Measurements from ENCODE around the gene RHPN2. TPM values are rescaled to one million over a fixed set of nuclear protein-coding genes. Genes with fewer than 3 reads are reported as not detected.
"Not testable (repeated sequence)": the region's sequence is repeated elsewhere in the genome, so short reads cannot be mapped to it uniquely, and the experiment has no call there.

Gene RHPN2
- total RNA-seq, 1 donor from 2014 or later = 0.66 TPM

DNA sequence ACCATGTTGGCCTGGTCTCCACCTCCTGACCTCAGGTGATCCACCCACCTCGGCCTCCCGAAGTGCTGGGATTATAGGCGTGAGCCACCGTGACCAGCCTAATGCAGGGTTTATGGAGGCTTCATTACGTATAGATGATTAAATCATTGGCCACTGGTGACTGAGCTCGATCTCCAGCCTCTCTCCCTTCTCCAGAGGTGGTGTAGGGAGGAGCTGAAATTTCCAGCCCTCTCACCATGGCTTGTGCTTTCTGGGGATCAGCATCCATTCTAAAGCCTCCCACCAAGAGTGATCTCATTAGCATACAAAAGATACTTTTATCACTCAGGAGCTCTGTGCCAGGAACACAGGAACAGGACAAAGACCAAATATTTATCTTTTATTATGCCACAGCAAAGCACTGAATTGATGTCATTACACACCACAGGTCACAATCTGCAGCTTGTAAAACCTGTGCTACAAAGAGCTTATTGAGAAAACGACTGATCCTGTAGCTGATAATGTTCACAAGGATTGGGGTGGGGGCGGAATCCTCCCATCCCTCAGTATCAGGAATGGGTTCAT is 32.4 kb downstream of the RHPN2 start:
- intact Hi-C loops (cut with micrococcal nuclease) = no loop called here

DNA sequence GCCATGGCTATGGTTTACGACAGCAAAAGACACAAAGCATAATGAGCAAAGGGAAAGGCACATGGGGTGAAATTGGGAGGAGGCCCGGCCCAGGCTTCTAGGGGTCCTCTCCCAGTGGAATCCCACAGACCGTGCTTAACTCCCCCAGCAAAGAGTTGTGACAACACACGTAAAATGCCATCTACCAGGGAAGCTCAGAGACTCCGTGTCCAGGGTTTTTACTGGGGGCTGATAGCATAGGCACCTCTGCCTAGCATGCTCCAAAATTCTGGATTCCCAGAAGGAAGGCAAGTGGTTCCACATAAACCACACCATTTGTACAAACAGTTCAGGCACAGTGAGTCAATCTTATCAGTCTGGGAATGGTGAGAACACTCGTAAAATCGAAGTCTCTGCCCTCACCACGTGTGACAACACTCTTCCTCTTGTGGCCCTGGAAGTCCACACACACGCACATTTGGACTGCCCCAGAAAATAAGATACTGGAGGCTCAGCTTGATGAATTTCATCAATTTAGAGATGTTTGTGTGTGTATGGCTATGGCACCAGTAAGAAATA is 34.9 kb downstream of the RHPN2 start:
- intact Hi-C loops (cut with micrococcal nuclease) = no loop called here

DNA sequence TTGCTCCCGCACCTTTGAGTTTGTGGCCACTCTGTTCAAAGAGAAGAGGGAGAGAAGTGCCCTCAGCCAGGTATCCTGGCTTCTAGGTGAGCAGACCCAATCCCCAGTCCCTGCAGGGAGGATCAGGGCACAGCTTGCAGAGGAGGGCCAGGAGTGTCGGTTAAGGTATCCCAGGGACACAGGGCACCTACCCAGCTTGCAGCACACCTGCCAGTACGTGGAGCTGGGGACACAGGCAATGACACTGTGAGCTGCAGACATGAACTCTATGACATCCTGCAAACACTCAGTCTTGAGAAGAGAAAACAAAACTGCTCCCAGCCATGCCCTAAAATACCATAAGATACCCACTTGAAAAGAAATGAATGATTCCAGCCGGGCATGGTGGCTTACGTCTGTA is 38.1 kb downstream of the RHPN2 start:
- intact Hi-C loops (cut with micrococcal nuclease) = not testable (repeated sequence)

- intact Hi-C loops (cut with micrococcal nuclease) = not testable (repeated sequence)
Observed at GRCh38 chr19:33025468-33026238, 39.0 kb downstream of the RHPN2 start.

- intact Hi-C loops (cut with micrococcal nuclease) = no loop called here
Observed at GRCh38 chr19:33024398-33024797, 40.3 kb downstream of the RHPN2 start.

DNA sequence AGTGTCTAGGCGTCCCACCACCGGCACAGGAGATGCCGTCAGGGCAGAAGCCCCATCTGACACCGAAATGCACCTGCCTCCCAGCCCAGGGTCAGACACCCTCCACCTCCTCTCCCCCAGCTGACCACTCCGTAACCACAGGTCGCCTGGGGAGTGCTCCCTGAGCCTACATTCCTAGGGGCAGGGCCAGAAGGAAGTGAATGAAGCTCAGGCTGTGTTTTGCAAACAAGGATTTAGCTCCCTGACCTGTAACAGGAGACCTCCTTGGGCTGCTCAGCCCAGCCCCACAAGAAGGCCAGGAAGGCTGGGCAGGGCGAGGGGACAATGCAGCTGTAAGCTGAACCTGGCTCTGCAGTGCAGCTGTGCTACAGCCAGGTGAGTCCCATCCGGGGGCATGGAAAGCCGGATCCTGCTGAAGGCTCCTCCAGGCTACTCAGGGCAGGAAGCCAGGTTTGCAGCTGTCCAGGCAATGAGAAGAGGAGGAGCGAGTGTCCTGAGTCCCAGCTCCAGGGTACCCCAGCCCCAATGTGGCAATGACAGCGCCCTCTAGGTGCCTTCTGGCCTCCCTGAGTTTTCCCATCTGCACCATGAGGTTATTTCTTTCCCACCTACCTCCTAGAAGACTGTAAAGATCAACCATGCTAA is 42.1 kb downstream of the RHPN2 start:
- intact Hi-C loops (cut with micrococcal nuclease) = no loop called here

- intact Hi-C loops (cut with micrococcal nuclease) = not testable (repeated sequence)
Observed at GRCh38 chr19:33010891-33011290, 53.8 kb downstream of the RHPN2 start.

GRCh38 chr19:33008738-33009137 is 56.0 kb downstream of the RHPN2 start:
- intact Hi-C loops (cut with micrococcal nuclease) = no loop called here

GRCh38 chr19:33005440-33005839 is 59.2 kb downstream of the RHPN2 start:
- intact Hi-C loops (cut with micrococcal nuclease) = no loop called here

GRCh38 chr19:33003424-33004024 is 61.2 kb downstream of the RHPN2 start:
- intact Hi-C loops (cut with micrococcal nuclease) = not testable (repeated sequence)

DNA sequence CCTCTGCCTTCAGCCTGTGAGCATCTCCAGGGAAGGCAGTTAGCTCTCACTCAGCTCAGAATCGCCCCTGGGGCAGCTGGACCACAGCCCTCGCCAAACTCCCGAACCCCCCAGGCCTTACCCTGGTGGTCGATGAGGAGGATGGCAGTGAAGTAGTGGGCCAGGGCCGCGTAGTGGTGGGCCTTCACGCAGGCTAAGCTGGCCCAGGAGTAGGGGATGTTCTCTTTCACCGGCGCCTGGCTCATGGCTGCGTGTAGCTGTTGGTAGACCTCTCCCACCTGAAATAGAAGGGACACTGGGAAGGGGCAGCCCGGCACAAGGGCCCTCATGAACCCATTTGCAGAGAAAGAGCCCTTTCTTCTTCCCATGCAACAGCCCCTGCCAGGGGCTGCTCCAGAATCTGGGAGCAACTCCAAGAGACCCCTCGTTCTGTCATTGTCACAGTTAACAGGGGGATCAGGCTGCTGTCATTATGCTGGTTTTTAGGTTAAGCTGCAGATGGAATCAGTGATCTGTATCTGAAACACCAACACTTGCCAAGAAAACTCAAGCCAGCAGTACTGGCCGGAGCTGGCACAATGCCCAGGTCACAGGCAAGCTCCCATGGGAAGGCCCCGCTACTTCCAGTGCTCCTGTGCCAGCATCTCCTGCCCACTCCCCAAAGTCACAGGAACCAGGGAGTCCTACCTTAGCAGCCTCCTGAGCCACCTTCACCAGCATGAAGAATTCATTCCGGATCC is 62.4 kb downstream of the RHPN2 start:
- intact Hi-C loops (cut with micrococcal nuclease) = not testable (repeated sequence)

DNA sequence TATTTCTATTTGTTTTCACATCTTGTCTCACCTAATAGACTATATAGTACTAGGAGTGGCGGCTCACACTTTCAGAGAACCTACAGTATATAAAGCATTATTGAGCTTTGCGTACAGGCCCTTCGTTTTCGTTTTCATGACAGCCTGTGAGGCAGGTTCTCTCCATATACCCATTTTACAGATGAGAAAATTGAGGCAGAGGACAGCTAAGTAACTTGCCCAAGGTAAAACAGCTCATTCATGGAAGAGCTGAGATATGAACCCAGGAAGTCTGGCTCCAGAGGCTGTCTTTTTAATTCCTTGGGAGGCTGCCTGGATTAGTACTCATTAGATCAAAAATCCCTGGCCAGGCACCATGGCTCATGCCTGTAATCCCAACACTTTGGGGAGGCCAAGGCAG is 63.8 kb downstream of the RHPN2 start:
- intact Hi-C loops (cut with micrococcal nuclease) = no loop called here

GRCh38 chr19:33000510-33000909 is 64.2 kb downstream of the RHPN2 start:
- intact Hi-C loops (cut with micrococcal nuclease) = no loop called here

GRCh38 chr19:32998722-32999121 is 66.0 kb downstream of the RHPN2 start:
- intact Hi-C loops (cut with micrococcal nuclease) = no loop called here

- intact Hi-C loops (cut with micrococcal nuclease) = no loop called here
Observed at GRCh38 chr19:32997716-32998355, 66.9 kb downstream of the RHPN2 start.

DNA sequence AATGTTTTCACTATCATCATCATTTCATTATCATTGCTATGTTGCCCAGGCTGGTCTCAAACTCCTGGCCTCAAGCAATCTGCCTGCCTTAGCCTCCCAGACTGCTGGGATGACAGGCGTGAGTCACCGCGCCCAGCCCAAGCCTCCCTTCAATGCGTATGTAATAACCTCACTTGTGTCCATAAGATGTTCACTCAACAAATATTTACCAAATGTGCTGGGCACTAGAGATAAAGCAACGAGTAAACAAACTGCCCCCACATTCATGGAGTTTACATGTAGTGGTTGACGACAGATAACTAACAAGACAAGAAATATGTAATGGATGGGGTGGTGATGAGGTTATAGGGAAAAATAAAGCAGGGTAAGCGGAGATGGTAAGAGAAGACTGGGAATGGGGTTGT is 67.6 kb downstream of the RHPN2 start:
- intact Hi-C loops (cut with micrococcal nuclease) = not testable (repeated sequence)

- intact Hi-C loops (cut with micrococcal nuclease) = not testable (repeated sequence)
Observed at GRCh38 chr19:32995966-32996365, 68.7 kb downstream of the RHPN2 start.

GRCh38 chr19:32988724-32989123 is 76.0 kb downstream of the RHPN2 start:
- intact Hi-C loops (cut with micrococcal nuclease) = no loop called here

GRCh38 chr19:32988254-32988653 is 76.4 kb downstream of the RHPN2 start:
- intact Hi-C loops (cut with micrococcal nuclease) = not testable (repeated sequence)

DNA sequence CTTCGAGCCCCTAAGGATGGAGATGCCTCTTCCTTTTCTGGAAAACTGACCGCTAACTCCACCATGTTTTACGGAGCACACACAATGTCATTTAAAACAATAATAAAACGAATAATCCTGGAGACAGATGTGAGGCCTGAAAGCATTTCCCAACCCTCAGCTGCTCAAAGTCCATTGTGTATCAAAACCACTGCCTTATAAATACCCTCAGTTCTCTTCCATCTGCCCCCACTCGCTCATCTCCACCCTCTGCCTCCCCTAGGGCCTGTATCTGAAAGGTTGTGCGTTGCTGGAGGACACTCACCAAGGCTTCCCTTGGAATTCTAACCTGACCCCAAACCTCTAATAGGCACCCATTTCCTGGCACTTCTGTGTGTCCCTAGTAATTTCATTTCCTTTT is 82.2 kb downstream of the RHPN2 start:
- intact Hi-C loops (cut with micrococcal nuclease) = not testable (repeated sequence)

GRCh38 chr19:32979807-32980206 is 84.9 kb downstream of the RHPN2 start:
- intact Hi-C loops (cut with micrococcal nuclease) = not testable (repeated sequence)

All from T-helper 1 cell treated with Interleukin-12 subunit alpha and Interleukin-12 subunit beta and Interleukin-4 antibody, amounts not matched to agents 30 ng/mL and 1 ng/mL, for 36 hours (primary cell).